ENCODE results near the gene CLCA2. TPM values are rescaled to one million over a fixed set of nuclear protein-coding genes. Genes with fewer than 3 reads are reported as not detected.

Gene CLCA2
- total RNA-seq, 4 donors from 2014 or later: 0.19 to 38.3 (median 1.7) TPM; not detected in 1

DNA sequence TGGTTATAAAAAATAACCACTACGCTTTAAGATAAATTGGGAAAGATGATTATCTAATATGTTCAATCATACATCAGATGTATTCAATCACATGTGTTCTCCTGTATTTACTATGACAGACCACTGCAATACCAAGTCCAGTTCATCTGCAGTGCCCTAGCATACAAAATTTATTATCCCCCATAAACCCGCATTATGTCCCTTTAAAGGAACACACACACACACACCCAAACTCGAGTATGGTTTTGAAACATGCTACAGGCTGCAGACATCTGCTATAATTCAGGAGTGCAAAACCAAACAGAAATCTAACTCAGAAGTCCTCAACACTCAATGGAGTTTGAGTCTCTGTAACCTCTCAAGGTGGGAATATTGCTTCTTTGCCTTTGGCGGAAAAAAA lies 42.7 kb upstream of the CLCA2 start:
- TF ChIP-seq, protein P1, sequence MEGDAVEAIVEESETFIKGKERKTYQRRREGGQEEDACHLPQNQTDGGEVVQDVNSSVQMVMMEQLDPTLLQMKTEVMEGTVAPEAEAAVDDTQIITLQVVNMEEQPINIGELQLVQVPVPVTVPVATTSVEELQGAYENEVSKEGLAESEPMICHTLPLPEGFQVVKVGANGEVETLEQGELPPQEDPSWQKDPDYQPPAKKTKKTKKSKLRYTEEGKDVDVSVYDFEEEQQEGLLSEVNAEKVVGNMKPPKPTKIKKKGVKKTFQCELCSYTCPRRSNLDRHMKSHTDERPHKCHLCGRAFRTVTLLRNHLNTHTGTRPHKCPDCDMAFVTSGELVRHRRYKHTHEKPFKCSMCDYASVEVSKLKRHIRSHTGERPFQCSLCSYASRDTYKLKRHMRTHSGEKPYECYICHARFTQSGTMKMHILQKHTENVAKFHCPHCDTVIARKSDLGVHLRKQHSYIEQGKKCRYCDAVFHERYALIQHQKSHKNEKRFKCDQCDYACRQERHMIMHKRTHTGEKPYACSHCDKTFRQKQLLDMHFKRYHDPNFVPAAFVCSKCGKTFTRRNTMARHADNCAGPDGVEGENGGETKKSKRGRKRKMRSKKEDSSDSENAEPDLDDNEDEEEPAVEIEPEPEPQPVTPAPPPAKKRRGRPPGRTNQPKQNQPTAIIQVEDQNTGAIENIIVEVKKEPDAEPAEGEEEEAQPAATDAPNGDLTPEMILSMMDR (IDR thresholded peaks at IDR 0.05): no peak
- no peak for TF ChIP-seq POLR2AphosphoS5 (IDR thresholded peaks at IDR 0.05)
- TF ChIP-seq POLR2A (IDR thresholded peaks at IDR 0.05): no peak
- no peak for TF ChIP-seq EP300 (IDR thresholded peaks at IDR 0.05)
- peaks cover 0 to 16% of the 10 kb centered on the region in 2 donors for H3K36me3 ChIP-seq
- no peaks in the 10 kb centered on the region for H3K9me3 ChIP-seq
- peaks cover 0 to 4% (median 0%) of the 10 kb centered on the region in 3 donors for H3K4me1 ChIP-seq
- H3K27ac ChIP-seq: no peak overlapping the region
- no peaks in the 10 kb centered on the region for H3K27me3 ChIP-seq
- no peak overlapping the region for H3K4me3 ChIP-seq
- 82 to 84% methylated on average over 4 of the region's 4 CpGs for WGBS, 2 donors (ENCODE audit: low coverage in 1 of 2)
- ATAC-seq: no peak

DNA sequence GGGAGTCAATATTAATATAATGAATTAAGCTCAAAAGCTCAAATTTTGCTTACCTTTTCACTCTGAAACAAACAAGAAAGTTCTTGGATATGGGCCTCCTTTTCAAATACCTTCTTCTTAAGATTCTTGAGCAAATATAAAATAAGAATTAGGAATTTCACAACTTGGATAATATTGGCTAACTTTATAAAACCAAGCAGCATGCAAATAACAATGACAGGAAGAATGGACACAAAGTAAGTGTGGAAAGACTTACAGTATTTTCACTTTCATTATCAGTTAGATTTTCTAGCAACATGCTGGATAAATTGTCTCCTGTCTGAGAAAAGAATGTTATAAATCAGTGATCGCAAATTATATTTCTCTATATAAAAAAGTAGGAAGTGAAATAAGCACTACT lies 41.1 kb upstream of the CLCA2 start:
- peaks cover 0 to 10% of the 10 kb centered on the region in 2 donors for H3K36me3 ChIP-seq
- no peak for ATAC-seq
- TF ChIP-seq, protein P1 (IDR thresholded peaks at IDR 0.05): no peak
- no peak for TF ChIP-seq POLR2A (IDR thresholded peaks at IDR 0.05)
- no peak for TF ChIP-seq EP300 (IDR thresholded peaks at IDR 0.05)
- TF ChIP-seq POLR2AphosphoS5 (IDR thresholded peaks at IDR 0.05): no peak
- H3K27ac ChIP-seq: no peak overlapping the region
- H3K27me3 ChIP-seq: no peaks in the 10 kb centered on the region
- peaks cover 0 to 4% (median 0%) of the 10 kb centered on the region in 3 donors for H3K4me1 ChIP-seq
- WGBS, 2 donors (ENCODE audit: low coverage in 1 of 2): 50 to 71% methylated on average over 1 of the region's 1 CpG
- no peaks in the 10 kb centered on the region for H3K9me3 ChIP-seq
- H3K4me3 ChIP-seq: no peak overlapping the region

DNA sequence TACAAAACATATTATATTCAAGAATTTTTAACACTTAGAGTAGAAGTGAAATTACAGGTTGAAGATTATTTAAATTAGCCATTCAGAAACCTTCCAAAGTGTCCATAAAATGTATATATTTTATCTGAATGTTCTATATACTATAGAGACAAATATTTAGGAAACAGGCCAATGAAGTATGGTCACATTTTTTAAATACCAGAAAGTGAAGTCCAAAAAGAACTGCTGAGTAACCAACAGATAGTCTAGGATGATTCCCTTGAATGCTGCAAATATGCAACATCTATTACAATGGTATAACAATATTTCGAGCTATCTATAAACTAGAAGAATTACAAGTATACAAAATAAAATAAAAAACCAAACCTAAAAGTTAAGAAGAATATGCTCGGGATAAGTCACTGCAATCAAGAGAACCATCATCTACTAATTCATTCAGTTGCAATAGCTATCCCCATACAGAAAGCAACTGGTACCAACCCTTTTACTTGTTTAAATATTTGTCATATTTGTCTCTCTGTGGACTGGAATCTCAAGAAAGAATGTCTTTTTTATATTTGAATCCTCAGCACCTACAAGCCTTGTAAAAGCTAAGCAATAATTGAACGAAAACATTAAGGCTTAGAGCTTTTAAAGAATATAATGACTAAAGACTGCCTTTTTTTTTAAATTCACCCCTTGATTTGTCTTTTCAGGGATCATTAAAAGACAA lies 35.9 kb upstream of the CLCA2 start:
- no peaks in the 10 kb centered on the region for H3K9me3 ChIP-seq
- TF ChIP-seq EP300 (IDR thresholded peaks at IDR 0.05) (no peak), POLR2AphosphoS5 (IDR thresholded peaks at IDR 0.05) (no peak), POLR2A (IDR thresholded peaks at IDR 0.05) (no peak)
- TF ChIP-seq, protein P1 (IDR thresholded peaks at IDR 0.05): no peak
- H3K27ac ChIP-seq: no peak overlapping the region
- no peak overlapping the region for H3K4me3 ChIP-seq
- no peaks in the 10 kb centered on the region for H3K27me3 ChIP-seq
- peaks cover 0 to 5% (median 3%) of the 10 kb centered on the region in 3 donors for H3K4me1 ChIP-seq
- 86 to 88% methylated on average over 3 of the region's 3 CpGs for WGBS, 2 donors (ENCODE audit: low coverage in 1 of 2)
- H3K36me3 ChIP-seq: no peaks in the 10 kb centered on the region
- ATAC-seq: no peak

DNA sequence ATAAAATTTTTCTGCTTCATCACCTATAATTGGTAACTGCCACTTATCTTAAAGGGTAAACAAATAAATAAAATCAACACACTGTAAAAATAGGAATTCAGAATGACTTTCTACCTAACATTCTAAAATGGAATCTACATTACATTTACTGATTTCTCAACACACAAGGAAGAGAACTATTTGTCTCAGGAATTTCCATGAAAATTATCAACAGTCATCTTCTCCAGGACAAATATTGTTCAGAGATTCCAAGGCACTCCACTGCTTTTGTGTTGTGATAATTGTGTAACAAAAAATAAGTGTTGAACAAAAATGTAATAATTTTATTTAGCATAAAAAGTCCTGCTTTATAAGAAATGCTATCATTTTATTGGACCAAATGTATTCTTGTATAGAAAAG lies 35.2 kb upstream of the CLCA2 start:
- H3K27me3 ChIP-seq: no peaks in the 10 kb centered on the region
- peaks cover 0 to 11% (median 5%) of the 10 kb centered on the region in 3 donors for H3K4me1 ChIP-seq
- no peak for ATAC-seq
- no peaks in the 10 kb centered on the region for H3K36me3 ChIP-seq
- TF ChIP-seq, protein P1 (IDR thresholded peaks at IDR 0.05): no peak
- no peak for TF ChIP-seq POLR2A (IDR thresholded peaks at IDR 0.05)
- no peak for TF ChIP-seq POLR2AphosphoS5 (IDR thresholded peaks at IDR 0.05)
- no peak for TF ChIP-seq EP300 (IDR thresholded peaks at IDR 0.05)
- H3K4me3 ChIP-seq: no peak overlapping the region
- no peaks in the 10 kb centered on the region for H3K9me3 ChIP-seq
- peak overlapping the region in 1 of 4 donors; percentile 27 for H3K27ac ChIP-seq

DNA sequence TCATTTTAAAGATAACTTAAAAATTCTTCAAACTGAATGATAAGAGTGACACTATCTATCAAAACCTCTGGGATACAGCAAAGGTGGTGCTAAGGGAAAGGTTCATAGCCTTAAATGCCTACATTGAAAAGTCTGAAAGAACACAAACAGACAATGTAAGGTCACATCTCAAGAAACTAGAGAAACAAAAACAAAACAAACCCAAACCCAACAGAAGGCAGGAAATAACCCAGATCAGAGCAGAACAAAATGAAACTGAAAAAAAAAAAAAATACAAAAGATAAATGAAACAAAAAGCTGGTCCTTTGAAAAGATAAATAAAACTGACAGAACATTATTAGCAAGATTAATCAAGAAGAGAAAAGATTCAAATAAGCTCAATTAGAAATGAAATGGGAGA lies 34.7 kb upstream of the CLCA2 start:
- H3K4me3 ChIP-seq: no peak overlapping the region
- ATAC-seq: no peak
- H3K27me3 ChIP-seq: no peaks in the 10 kb centered on the region
- H3K9me3 ChIP-seq: no peaks in the 10 kb centered on the region
- peaks cover 0 to 16% (median 5%) of the 10 kb centered on the region in 3 donors for H3K4me1 ChIP-seq
- no peaks in the 10 kb centered on the region for H3K36me3 ChIP-seq
- no peak for TF ChIP-seq POLR2AphosphoS5 (IDR thresholded peaks at IDR 0.05)
- no peak for TF ChIP-seq EP300 (IDR thresholded peaks at IDR 0.05)
- TF ChIP-seq POLR2A (IDR thresholded peaks at IDR 0.05): no peak
- TF ChIP-seq, protein P1 (IDR thresholded peaks at IDR 0.05): no peak
- peak overlapping the region in 1 of 4 donors; percentile 27 for H3K27ac ChIP-seq

Measured in gastroesophageal sphincter (tissue), 4 donors.